Spleen (tissue), 7 donors: ENCODE results near the gene TXNDC11.

Experiments used
- CTCF ChIP-seq, 11 experiments: fragments of 200-600 bp in 7 of 11; fragments of 450-650 bp in 4 of 11; sonication (generic) in 4 of 11; IDR thresholded peaks in 8 of 11; conservative IDR thresholded peaks in 3 of 11; 1 replicate in 7 of 11; 2 replicates in 4 of 11; pipeline versions ENCODE4 v1.4.0 to v1.8.0; 2016 to 2021; ENCODE audit warnings: antibody characterized with exemption in 11 of 11, inconsistent platforms in 4 of 11, mild to moderate bottlenecking in 1 of 11
- POLR2A ChIP-seq, 3 donors: fragments of 450-650 bp; IDR thresholded peaks; one replicate each; pipeline ENCODE4 v1.5.1; 2017; ENCODE audit warnings: antibody characterized with exemption in 3 of 3, mild to moderate bottlenecking in 1 of 3
- POLR2AphosphoS5 ChIP-seq, 3 donors: sonication (generic); formaldehyde crosslinking; IDR thresholded peaks; one replicate each; pipeline ENCODE4 v1.5.1; 2017; ENCODE audit warnings: antibody characterized with exemption in 3 of 3
- donor health status: DM: no; HTN: no; CAD: no; lungs with moderate emphysema.
- donor health status: DM: no; HTN: no; CAD: no.
- donor health status: DM: no; HTN: no; CAD: no.

GRCh38 chr16:11683145-11683544 lies 59.5 kb downstream of the TXNDC11 start:
- TF ChIP-seq CTCF (IDR thresholded peaks at IDR 0.05 in 8 of 11, conservative IDR thresholded peaks at IDR 0.05 in 3 of 11) (no peak), POLR2AphosphoS5 (IDR thresholded peaks at IDR 0.05) (no peak), POLR2A (IDR thresholded peaks at IDR 0.05) (no peak)
